GM18517 (cell line): ENCODE measurements around the gene CNNM4.
A peak's percentile ranks its signal among the peaks of the same experiment; 100 is the strongest.

ENCODE experiments used
- ATAC-seq: cut with Tn5 transposase; IDR thresholded peaks from one replicate; pipeline ENCODE4 v1.9.1; 2021; ENCODE audit warnings: mild to moderate bottlenecking, moderate library complexity; ENCODE audit not compliant: unreplicated experiment

The CNNM4 gene

GRCh38 chr2:96760036-96760985, at the start of gene CNNM4:
Gene CNNM4, plus strand, starts transcription at chr2:96760902. Its CDS starts 98 bp downstream, at chr2:96761000.
- peak; percentile 68 for ATAC-seq

DNA sequence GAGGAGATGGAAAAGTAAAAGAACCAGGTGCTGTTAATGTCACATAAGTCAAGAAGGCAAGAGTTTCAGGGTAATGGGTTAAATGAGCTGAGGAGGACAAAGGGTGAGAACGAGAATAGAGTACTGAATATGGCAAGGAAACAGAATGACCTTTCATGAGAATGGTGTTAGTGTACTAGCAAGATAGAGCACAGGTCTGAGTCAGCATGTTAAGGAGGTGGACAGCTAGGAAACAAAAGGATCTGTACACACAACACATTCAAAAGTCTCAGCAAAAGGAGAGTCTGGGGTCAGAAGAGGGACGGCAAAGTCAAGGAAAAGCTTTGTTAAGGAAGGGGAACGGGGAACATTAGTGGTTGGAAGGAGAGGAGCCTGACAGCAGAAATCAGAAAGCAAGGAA, 49.7 kb upstream of the CNNM4 start:
- ATAC-seq, result no peak

- no peak for ATAC-seq
Measured at GRCh38 chr2:96715658-96716057, 45.0 kb upstream of the CNNM4 start.

DNA sequence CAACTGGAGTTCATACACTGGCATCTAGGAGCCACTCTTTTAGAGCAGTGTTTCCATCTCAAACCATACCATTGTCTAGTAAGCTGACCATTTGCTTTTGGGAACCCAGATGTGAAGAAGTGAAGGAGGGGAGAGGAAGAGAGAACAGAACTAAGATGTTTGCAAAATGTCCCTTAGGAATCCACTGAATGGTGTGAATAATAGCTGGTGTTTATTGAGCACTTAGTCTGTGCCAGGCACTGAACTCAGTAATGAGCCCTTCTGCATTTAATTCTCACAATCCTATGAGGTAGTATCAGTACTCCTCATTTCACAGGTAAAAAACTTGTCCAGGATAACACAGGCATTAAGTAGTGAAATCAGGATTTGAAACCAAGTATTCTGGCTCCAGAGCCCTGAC, 44.3 kb upstream of the CNNM4 start:
- ATAC-seq, result no peak

DNA sequence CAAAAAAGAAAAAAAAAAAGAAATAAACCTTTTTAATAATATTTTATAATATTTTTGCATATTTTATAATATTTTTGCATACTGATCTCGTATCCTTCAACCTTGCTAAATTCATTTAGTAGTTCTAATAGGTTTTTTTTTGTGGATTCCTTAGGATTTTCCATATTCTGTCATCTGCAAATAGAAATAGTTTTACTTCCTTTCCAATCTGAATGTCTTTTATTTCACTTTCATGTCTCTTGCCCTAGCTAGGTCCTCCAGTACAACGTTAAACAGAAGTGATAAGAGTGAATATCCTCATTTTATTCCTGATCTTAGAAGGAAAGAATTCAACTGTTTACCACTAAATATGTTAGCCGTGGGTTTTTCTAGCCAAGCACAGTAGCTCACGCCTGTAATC, 34.6 kb upstream of the CNNM4 start:
- ATAC-seq, result no peak

DNA sequence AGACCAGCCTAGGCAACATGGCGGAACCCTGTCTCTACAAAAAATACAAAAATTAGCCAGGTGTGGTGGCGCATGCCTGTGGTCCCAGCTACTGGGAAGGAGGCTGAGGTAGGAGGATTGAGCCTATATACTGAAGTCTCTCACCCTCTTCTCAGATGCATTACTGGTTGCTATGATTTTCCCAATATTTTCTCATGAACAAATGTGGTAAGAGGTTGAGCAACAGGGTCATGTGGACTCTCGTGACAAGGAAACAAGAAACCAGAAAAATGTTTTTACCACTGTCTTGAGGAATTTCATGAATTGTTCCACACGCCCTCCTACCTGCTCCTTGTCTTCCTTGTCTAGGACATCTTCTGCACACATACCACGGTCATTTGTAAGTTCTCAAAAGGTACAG, 33.3 kb upstream of the CNNM4 start:
- ATAC-seq, result no peak

DNA sequence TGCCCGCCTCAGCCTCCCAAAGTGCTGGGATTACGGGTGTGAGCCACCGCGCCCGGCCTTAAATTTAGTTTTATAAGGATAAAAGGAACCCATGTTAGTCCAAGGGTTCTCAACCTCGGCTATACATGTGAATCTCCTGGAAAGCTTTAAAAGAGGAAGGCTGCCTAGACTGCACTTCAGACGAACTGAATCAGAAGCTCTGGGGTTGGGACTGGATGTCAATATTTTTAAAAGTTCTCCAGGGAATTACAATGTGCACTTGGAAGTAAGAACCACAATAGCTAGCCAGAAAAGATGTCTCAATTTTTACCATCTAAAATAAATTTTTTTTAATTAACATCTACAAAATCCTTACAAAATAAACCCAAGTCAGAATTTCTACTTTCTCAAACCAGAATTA, 31.0 kb upstream of the CNNM4 start:
- no peak for ATAC-seq

- ATAC-seq, result no peak
Measured at GRCh38 chr2:96730212-96730611, 30.5 kb upstream of the CNNM4 start.

DNA sequence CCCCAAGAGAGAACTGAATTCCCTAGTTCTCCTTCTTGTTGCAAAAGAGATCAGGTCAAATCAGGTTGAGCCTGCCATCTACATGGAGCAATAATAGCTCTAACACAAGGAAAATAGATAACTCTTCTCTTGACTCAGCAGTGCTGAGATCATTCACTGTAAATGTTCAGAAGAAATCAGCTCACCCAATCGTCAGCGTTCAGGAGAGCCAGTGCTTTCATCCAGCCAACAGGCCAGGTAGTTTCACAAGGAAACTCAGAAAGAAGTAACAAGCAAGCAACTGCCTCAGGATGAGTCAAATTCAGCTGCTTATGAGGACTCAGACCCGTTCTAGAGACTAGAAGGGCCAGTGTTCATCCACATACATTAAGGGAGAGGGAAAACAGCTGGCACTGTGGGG, 26.8 kb upstream of the CNNM4 start:
- no peak for ATAC-seq

DNA sequence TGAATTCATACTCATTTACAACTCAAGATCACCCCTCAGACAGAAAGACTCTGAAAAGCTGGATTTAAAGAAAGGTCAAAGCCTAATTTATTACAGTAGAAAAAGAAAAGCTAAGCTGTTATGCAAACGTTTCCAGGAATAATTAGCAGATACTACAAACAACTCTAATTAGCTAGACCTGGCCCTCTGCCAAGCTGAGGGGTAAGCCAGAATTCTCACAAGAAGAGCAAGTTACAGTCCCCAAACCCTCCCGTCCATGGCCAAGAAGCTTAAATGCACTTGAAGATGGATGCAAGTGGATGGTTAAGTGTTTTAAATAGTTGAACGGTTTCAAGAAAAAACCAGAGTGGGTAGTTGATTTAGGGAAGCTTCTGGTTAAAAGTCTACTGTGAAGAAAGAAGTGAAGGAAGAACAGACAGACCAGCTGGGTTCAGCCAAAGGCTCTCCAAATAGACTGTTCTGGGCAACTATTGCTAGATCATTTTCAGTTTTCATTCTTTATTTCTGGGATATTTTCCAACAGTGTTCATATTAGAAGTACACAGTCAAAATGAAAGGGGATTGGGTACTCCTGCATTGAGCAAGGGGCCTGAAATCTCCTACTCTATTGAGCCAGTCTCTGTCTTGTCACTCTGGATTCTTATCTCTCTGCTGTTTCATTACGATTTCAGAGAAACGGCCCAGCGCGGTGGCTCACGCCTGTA, 25.7 kb upstream of the CNNM4 start:
- ATAC-seq, result no peak

- ATAC-seq, result no peak
Measured at GRCh38 chr2:96737251-96737650, 23.5 kb upstream of the CNNM4 start.

DNA sequence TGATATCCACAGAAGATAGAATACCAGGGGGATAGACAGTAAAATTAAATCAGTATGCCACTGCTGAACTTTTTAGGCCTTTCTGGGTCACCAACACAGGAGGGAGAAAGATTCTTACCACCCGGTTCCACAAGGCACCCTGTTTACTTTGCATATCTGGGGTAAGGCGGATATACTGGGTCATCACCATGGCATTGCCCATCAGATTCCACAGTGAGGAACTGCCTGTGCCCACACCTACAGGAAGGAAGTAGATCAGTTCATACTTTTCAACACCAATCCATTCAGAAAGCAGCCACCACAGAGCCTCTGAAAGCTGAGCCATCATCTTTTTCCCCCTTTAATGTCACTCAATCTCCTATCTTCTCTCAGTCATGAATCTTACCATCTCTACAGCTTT, 22.9 kb upstream of the CNNM4 start:
- no peak for ATAC-seq

DNA sequence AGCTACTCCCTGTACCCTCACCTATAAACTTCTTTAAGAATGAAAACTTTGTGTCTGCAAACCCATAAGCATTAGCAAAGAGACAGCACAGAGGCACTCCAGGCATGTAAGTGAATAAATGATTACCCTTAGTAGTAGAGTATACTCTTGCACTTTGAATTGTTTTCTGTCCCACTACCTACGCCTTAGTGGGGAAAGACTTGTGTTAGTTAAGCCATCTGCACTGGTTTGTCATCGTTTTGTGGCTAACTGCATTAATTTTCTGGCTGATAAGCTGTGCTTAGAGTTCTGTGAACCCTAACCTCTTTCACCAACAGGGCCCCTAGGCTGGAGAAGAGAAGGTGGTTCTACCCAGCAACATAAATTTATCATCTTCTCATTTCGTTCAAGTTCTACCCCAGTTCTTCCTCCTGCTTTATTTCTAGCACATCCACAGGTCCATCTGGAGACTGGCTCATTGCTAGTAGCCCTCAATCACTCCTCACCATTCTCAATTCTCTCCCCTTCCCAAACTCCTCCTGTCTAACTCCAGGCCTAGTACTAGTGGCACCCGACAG, 21.5 kb upstream of the CNNM4 start:
- no peak for ATAC-seq

DNA sequence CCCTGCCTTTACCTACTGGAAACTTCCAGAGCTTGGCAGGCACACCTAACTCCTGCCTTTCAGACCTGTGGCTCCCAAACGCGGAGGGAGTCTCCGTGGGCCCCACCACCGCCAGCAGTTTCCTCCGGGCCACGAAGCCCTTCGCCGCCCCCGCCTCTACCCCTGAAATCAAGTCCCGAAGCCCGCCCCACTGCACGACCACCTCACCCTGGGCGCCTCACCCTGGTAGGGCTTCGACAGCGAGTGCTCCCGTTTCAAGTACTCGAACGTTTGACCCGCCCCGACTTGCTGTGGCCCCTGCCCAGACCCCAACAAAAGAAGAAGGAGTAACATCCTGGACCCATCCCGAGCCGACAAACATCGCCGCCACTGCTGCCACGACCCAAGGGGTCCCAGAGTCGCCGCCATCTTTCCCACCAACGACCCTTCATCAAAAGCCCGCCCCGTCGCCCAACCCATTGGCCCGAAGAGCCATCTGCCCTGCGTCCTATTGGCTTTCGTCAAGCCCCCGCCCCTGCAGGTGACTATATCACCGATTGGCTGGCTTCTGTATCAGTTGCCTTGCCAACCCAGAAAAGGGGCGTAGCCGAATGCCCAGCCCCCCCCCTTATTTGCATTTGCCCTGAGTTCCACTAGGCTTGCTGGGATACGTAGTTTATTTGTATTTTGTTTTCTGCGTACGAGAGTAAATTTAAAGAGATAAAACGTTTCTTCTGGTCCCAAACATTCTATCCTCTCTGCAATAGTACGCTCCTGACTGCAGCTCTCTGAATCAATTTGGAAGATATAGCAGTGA, 20.9 kb upstream of the CNNM4 start, which contains the start of gene LMAN2L:
Gene LMAN2L (minus strand): TSS at position 432 of the 796 bp plus-strand sequence. CDS start 24 bp downstream, at position 408.
- peak; percentile 96 for ATAC-seq

GRCh38 chr2:96747061-96747617, 13.6 kb upstream of the CNNM4 start:
- no peak for ATAC-seq

DNA sequence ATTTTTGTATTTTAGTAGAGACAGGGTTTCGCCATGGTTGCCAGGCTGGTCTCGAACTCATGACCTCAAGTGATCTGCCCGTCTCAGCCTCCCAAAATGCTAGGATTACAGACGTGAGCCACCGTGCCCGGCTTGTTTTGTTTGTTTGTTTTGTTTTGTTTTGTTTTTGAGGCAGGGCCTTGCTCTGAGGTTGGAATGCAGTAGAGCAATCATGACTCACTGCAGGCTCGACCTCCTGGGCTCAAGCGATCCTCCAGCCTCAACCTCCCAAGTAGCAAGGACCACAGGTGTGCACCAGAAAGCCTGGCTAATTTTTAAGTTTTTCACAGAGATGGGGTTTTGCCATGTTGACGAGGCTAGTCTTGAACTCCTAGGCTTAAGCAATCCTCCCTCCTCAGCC, 8.9 kb upstream of the CNNM4 start:
- no peak for ATAC-seq

DNA sequence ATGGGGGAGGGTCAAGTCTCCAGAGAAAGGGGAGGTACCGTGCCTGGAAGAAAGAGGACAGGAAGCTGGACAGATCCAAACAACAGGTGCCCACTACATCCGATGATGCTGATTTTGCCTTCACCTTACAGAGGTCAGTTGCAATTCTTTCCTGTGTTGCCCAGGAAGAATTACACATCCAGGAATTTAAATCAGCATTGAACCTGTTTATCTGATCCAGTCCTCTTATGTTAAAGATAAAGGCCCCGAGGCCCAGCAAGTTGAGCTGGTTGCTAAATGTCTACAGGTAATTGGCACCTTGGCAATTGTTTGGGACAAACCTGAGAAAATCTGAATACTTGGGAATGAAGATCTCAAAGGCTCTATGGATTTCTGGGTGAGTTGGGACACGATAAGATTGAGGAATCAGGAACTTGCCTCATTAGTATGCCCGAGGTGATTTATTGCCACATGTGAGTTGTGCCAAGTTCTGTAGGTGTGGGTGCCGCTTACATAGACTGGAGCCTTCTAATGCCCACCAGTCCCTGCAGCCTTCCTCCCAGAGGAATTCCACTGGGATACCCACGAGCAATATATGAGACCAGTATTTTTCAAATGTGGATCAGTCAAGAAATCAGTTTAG, 6.9 kb upstream of the CNNM4 start:
- no peak for ATAC-seq

DNA sequence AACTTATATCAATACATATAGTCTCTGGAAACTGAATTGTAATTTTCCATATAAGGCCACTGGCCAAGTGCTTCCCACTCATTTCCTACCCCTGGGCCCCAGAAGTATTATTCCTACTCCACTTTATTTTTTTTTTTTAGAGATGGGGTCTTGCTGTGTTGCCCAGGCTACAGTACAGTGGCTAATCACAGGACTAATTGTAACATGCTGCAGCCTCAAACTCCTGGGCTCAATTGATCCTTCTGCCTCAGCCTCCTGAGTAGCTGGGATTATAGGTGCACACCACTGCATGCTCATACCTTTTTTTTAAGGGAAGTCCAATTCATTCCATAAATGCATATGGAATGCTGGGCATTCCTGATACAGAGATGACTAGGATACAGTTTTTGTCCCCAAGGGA, 6.4 kb upstream of the CNNM4 start:
- ATAC-seq, result no peak

- ATAC-seq, result no peak
Measured at GRCh38 chr2:96756788-96757476, 3.8 kb upstream of the CNNM4 start.

DNA sequence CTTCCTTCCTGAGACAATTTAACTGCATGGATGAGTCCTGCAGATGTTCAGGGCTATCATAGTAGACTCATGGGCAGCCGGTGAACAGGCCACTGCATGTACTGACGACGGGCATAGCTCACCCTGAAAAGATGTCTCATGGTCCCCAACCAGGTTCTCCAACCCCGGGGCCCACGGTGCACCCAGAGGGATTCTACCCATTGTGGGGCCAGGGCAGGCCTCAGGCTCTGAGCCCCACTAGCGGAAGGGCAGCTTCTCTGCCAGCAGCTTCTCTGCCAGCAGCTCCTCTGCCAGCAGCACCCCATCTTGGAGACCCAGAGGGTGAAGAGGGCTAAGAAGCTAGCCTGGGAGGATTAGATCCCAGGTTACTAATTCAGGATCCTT, 3.2 kb upstream of the CNNM4 start:
- no peak for ATAC-seq
